GM18517 (cell line): ENCODE results near the gene EMC9.

Experiments used
- ATAC-seq: cut with Tn5 transposase; IDR thresholded peaks from one replicate; pipeline ENCODE4 v1.9.1; 2021; ENCODE audit warnings: mild to moderate bottlenecking, moderate library complexity; ENCODE audit not compliant: unreplicated experiment

The EMC9 gene

GRCh38 chr14:24132061-24132685 is 9.2 kb downstream of the EMC9 start:
- ATAC-seq: no peak

- ATAC-seq: no peak
These were observed 9.8 kb downstream of the EMC9 start for GRCh38 chr14:24131549-24131966.

GRCh38 chr14:24130717-24131548 is 10.5 kb downstream of the EMC9 start:
- no peak for ATAC-seq

- no peak for ATAC-seq
These were observed 11.0 kb downstream of the EMC9 start, which contains the start of gene FITM1 for GRCh38 chr14:24130380-24130716. FITM1 (plus strand) TSS chr14:24130659; CDS start chr14:24131564, 905 bp downstream.

- ATAC-seq: no peak
These were observed 11.9 kb downstream of the EMC9 start for GRCh38 chr14:24129410-24129998.

- no peak for ATAC-seq
These were observed 13.7 kb downstream of the EMC9 start for GRCh38 chr14:24127673-24128072.

GRCh38 chr14:24126939-24127338 is 14.5 kb downstream of the EMC9 start:
- ATAC-seq: no peak

GRCh38 chr14:24123424-24124417 is 17.7 kb downstream of the EMC9 start:
- ATAC-seq: no peak

- ATAC-seq: no peak
These were observed 18.5 kb downstream of the EMC9 start for GRCh38 chr14:24122898-24123297.

GRCh38 chr14:24122416-24122815 is 19.0 kb downstream of the EMC9 start:
- ATAC-seq: no peak

- no peak for ATAC-seq
These were observed 20.2 kb downstream of the EMC9 start for GRCh38 chr14:24121210-24121609.

- ATAC-seq: no peak
These were observed 21.7 kb downstream of the EMC9 start for GRCh38 chr14:24119691-24120090.

- ATAC-seq: no peak
These were observed 24.2 kb downstream of the EMC9 start for GRCh38 chr14:24117179-24117578.

- no peak for ATAC-seq
These were observed 25.1 kb downstream of the EMC9 start for GRCh38 chr14:24116128-24116814.

GRCh38 chr14:24115422-24116127 is 25.8 kb downstream of the EMC9 start:
- no peak for ATAC-seq

GRCh38 chr14:24114532-24115421 is 26.6 kb downstream of the EMC9 start, which contains the start of the genes DCAF11 and NRL:
DCAF11 (plus strand) TSS chr14:24114777; CDS start chr14:24115595, 818 bp downstream.
NRL (minus strand) TSS chr14:24114949; CDS start chr14:24082848, 32,101 bp downstream.
- ATAC-seq: peak; percentile 87

- peak; percentile 31 for ATAC-seq
These were observed 27.4 kb downstream of the EMC9 start for GRCh38 chr14:24113801-24114531.

- ATAC-seq: no peak
These were observed 28.0 kb downstream of the EMC9 start for GRCh38 chr14:24113379-24113800.
